Spleen (tissue), 11 donors: ENCODE measurements around the gene NFKBIZ. TPM values are rescaled to one million over a fixed set of nuclear protein-coding genes. Genes with fewer than 3 reads are reported as not detected.

Experiments
- DNase-seq: peaks from one replicate; pipeline ENCODE4 v3.0.0-alpha.2; 2020
- H3K27ac ChIP-seq, 8 donors: fragments of 200-600 bp; sonication (generic) in 7 of 8; 1 replicate in 4 of 8; 2 replicates in 4 of 8; pipeline versions ENCODE4 v1.5.0 to v1.8.0; 2016 to 2021; ENCODE audit warnings: inconsistent platforms in 4 of 8, mild to moderate bottlenecking in 4 of 8, moderate library complexity in 1 of 8
- H3K27me3 ChIP-seq, 7 donors: fragments of 200-600 bp; sonication (generic) in 6 of 7; replicated peaks in 1 of 7; 1 replicate in 4 of 7; 2 replicates in 3 of 7; pipeline versions ENCODE4 v1.5.0 to v1.8.0; 2016 to 2021; ENCODE audit warnings: inconsistent platforms in 3 of 7, mild to moderate bottlenecking in 1 of 7
- H3K36me3 ChIP-seq, 6 donors: fragments of 200-600 bp; sonication (generic) in 5 of 6; 1 replicate in 4 of 6; 2 replicates in 2 of 6; pipeline versions ENCODE4 v1.5.0 to v1.8.0; 2016 to 2021; ENCODE audit warnings: inconsistent platforms in 2 of 6
- H3K4me1 ChIP-seq, 6 donors: fragments of 200-600 bp; sonication (generic) in 5 of 6; 1 replicate in 3 of 6; 2 replicates in 3 of 6; pipeline versions ENCODE4 v1.5.0 to v1.8.0; 2016 to 2021; ENCODE audit warnings: inconsistent platforms in 3 of 6
- H3K4me3 ChIP-seq, 8 donors: fragments of 200-600 bp; sonication (generic) in 7 of 8; 1 replicate in 4 of 8; 2 replicates in 4 of 8; pipeline versions ENCODE4 v1.5.0 to v1.8.0; 2016 to 2021; ENCODE audit warnings: inconsistent platforms in 4 of 8, mild to moderate bottlenecking in 4 of 8, moderate library complexity in 2 of 8
- H3K9me3 ChIP-seq, 8 donors: fragments of 200-600 bp; sonication (generic) in 7 of 8; 1 replicate in 4 of 8; 2 replicates in 4 of 8; pipeline versions ENCODE4 v1.5.0 to v1.8.0; 2016 to 2021; ENCODE audit warnings: inconsistent platforms in 4 of 8
- POLR2A ChIP-seq, 3 donors: fragments of 450-650 bp; IDR thresholded peaks; one replicate each; pipeline ENCODE4 v1.5.1; 2017; ENCODE audit warnings: antibody characterized with exemption in 3 of 3, mild to moderate bottlenecking in 1 of 3
- POLR2AphosphoS5 ChIP-seq, 3 donors: sonication (generic); formaldehyde crosslinking; IDR thresholded peaks; one replicate each; pipeline ENCODE4 v1.5.1; 2017; ENCODE audit warnings: antibody characterized with exemption in 3 of 3
- WGBS, 5 donors: extraction: QIAGEN DNeasy Blood & Tissue Kit in 3 of 5; methylation state at CpG; one replicate each; pipeline versions ENCODE4 v1.1.5 to v1.1.7; 2013 to 2018; 5-methylcytosine and 5-hydroxymethylcytosine counted together
- intact Hi-C: fragments of 100-400 bp; cut with DNase I; formaldehyde crosslinking; loops from one replicate; pipeline ENCODE4 v1.15.0; 2023; ENCODE audit warnings: low total_unique reads
- polyA plus RNA-seq, 3 donors: library from polyadenylated mRNA; stranded (reverse); fragments of 200-250 nt; gene quantifications; one replicate each; pipeline ENCODE4 v1.2.1, GENCODE V29; 2013
- total RNA-seq, 7 donors: library from RNA; depleted of rRNA in 3 of 7; stranded (reverse); fragments of >200 nt in 3 of 7; fragmentation: NEBNext Ultra II Directional in 4 of 7; extraction: Animal tissue kit (Norgen Biotek cat#: 25700) in 4 of 7; gene quantifications; one replicate each; pipeline versions ENCODE4 v1.1.0 to v1.2.1, GENCODE V29; 2016 to 2021
- TF ChIP-seq, protein P1 (sequence below), 11 experiments: fragments of 200-600 bp in 7 of 11; fragments of 450-650 bp in 4 of 11; sonication (generic) in 4 of 11; IDR thresholded peaks in 8 of 11; conservative IDR thresholded peaks in 3 of 11; 1 replicate in 7 of 11; 2 replicates in 4 of 11; pipeline versions ENCODE4 v1.4.0 to v1.8.0; 2016 to 2021; ENCODE audit warnings: antibody characterized with exemption in 11 of 11, inconsistent platforms in 4 of 11, mild to moderate bottlenecking in 1 of 11
- donor health status: healthy with polysubstance abuse.
- donor health status: DM: no; HTN: no; CAD: no; lungs with moderate emphysema.
- donor health status: DM: no; HTN: no; CAD: no.
- donor health status: Bipolar disorder and iron deficiency.
- donor health status: healthy.
- donor health status: DM: no; HTN: no; CAD: no.
- donor health status: DM: yes; HTN: yes; CAD: no.

The NFKBIZ gene
- total and polyA plus RNA-seq, 10 donors: 11.6 to 220 (median 90.1) TPM

GRCh38 chr3:101824702-101825101, 24.6 kb upstream of the NFKBIZ start:
- H3K36me3 ChIP-seq: peaks cover 0 to 25% (median 8%) of the 10 kb centered on the region in 6 donors
- H3K27ac ChIP-seq: peak overlapping the region in 5 of 8 donors; percentile 7 to 93 (median 18)
- 52 to 82% (median 72%) methylated on average over 3 of the region's 3 CpGs for WGBS, 5 donors
- no peaks in the 10 kb centered on the region for H3K27me3 ChIP-seq
- intact Hi-C loops: no loop called here
- no peaks in the 10 kb centered on the region for H3K9me3 ChIP-seq
- no peak for DNase-seq
- H3K4me3 ChIP-seq: no peak overlapping the region
- TF ChIP-seq POLR2A (IDR thresholded peaks at IDR 0.05): no peak
- TF ChIP-seq, protein P1, sequence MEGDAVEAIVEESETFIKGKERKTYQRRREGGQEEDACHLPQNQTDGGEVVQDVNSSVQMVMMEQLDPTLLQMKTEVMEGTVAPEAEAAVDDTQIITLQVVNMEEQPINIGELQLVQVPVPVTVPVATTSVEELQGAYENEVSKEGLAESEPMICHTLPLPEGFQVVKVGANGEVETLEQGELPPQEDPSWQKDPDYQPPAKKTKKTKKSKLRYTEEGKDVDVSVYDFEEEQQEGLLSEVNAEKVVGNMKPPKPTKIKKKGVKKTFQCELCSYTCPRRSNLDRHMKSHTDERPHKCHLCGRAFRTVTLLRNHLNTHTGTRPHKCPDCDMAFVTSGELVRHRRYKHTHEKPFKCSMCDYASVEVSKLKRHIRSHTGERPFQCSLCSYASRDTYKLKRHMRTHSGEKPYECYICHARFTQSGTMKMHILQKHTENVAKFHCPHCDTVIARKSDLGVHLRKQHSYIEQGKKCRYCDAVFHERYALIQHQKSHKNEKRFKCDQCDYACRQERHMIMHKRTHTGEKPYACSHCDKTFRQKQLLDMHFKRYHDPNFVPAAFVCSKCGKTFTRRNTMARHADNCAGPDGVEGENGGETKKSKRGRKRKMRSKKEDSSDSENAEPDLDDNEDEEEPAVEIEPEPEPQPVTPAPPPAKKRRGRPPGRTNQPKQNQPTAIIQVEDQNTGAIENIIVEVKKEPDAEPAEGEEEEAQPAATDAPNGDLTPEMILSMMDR (IDR thresholded peaks at IDR 0.05 in 8 of 11, conservative IDR thresholded peaks at IDR 0.05 in 3 of 11): no peak
- no peak for TF ChIP-seq POLR2AphosphoS5 (IDR thresholded peaks at IDR 0.05)
- peaks cover 24 to 62% (median 34%) of the 10 kb centered on the region in 6 donors for H3K4me1 ChIP-seq

GRCh38 chr3:101825904-101826445, 23.3 kb upstream of the NFKBIZ start:
- Histone ChIP-seq H3K4me1 (peaks cover 29 to 68% (median 42%) of the 10 kb centered on the region in 6 donors), H3K4me3 (no peak overlapping the region), H3K27ac (peak overlapping the region; percentile 87 to 96 (median 91)), H3K36me3 (peaks cover 0 to 20% (median 8%) of the 10 kb centered on the region in 6 donors), H3K27me3 (no peaks in the 10 kb centered on the region), H3K9me3 (no peaks in the 10 kb centered on the region)
- DNase-seq: no peak
- WGBS, 5 donors: 47 to 75% (median 60%) methylated on average over 2 of the region's 2 CpGs
- intact Hi-C loops: no loop called here
- no peak for TF ChIP-seq POLR2AphosphoS5 (IDR thresholded peaks at IDR 0.05)
- TF ChIP-seq POLR2A (IDR thresholded peaks at IDR 0.05): no peak
- TF ChIP-seq, protein P1 (IDR thresholded peaks at IDR 0.05 in 8 of 11, conservative IDR thresholded peaks at IDR 0.05 in 3 of 11): no peak

GRCh38 chr3:101827211-101828174, 21.8 kb upstream of the NFKBIZ start:
- H3K9me3 ChIP-seq: no peaks in the 10 kb centered on the region
- intact Hi-C loops: no loop called here
- TF ChIP-seq, protein P1 (IDR thresholded peaks at IDR 0.05 in 8 of 11, conservative IDR thresholded peaks at IDR 0.05 in 3 of 11): peak in 1 of 11 experiments; percentile 13
- TF ChIP-seq POLR2AphosphoS5 (IDR thresholded peaks at IDR 0.05) (peak; percentile 42 to 97 (median 90)), POLR2A (IDR thresholded peaks at IDR 0.05) (peak in 2 of 3 donors; percentile 55 to 85)
- H3K36me3 ChIP-seq: peaks cover 0 to 6% (median 0%) of the 10 kb centered on the region in 6 donors
- H3K27ac ChIP-seq: peak overlapping the region; percentile 87 to 96 (median 91)
- H3K27me3 ChIP-seq: no peaks in the 10 kb centered on the region
- peaks cover 29 to 76% (median 45%) of the 10 kb centered on the region in 6 donors for H3K4me1 ChIP-seq
- H3K4me3 ChIP-seq: peak overlapping the region; percentile 27 to 72 (median 40)
- WGBS, 5 donors: 1 to 2% (median 1%) methylated on average over 30 of the region's 30 CpGs
- peak; percentile 94 for DNase-seq
